ENCODE results near the gene L3MBTL1. TPM values are rescaled to one million over a fixed set of nuclear protein-coding genes. Genes with fewer than 3 reads are reported as not detected.
A peak's percentile ranks its signal among the peaks of the same experiment; 100 is the strongest.

L3MBTL1 gene
- total RNA-seq, 6 experiments from 2014 or later, result 1.2 to 3.2 (median 2.4) TPM

GRCh38 chr20:43590392-43591303, 83.2 kb downstream of the L3MBTL1 start, which contains the start of gene IFT52:
IFT52 (plus strand) TSS chr20:43590937; CDS start chr20:43594699, 3,762 bp downstream.
- peak within 1 kb of the TSS; percentile 64 to 82 (median 68) for H3K4me3 ChIP-seq
- H3K27ac ChIP-seq, result peak within 1 kb of the TSS; percentile 75 to 80 (median 79)
- 1% methylated on average over 28 of the region's 68 CpGs for WGBS (ENCODE audit: insufficient coverage, low coverage, low lambda C conversion rate, missing lambda C conversion rate)
- TF ChIP-seq, protein P1, sequence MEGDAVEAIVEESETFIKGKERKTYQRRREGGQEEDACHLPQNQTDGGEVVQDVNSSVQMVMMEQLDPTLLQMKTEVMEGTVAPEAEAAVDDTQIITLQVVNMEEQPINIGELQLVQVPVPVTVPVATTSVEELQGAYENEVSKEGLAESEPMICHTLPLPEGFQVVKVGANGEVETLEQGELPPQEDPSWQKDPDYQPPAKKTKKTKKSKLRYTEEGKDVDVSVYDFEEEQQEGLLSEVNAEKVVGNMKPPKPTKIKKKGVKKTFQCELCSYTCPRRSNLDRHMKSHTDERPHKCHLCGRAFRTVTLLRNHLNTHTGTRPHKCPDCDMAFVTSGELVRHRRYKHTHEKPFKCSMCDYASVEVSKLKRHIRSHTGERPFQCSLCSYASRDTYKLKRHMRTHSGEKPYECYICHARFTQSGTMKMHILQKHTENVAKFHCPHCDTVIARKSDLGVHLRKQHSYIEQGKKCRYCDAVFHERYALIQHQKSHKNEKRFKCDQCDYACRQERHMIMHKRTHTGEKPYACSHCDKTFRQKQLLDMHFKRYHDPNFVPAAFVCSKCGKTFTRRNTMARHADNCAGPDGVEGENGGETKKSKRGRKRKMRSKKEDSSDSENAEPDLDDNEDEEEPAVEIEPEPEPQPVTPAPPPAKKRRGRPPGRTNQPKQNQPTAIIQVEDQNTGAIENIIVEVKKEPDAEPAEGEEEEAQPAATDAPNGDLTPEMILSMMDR (IDR thresholded peaks at IDR 0.05), result no peak
- no peak for TF ChIP-seq POLR2A (IDR thresholded peaks at IDR 0.05)
- intact Hi-C loops (cut with DNase I), result no loop called here
- peak; percentile 94 to 99 (median 98) for ATAC-seq
- H3K36me3 ChIP-seq, result peaks cover 0 to 20% (median 2%) of the 10 kb centered on the region in 4 donors
- no peaks in the 10 kb centered on the region for H3K9me3 ChIP-seq
- DNase-seq, result peak; percentile 95
- H3K4me1 ChIP-seq, result peaks cover 0 to 38% (median 0%) of the 10 kb centered on the region in 4 donors
- no peaks in the 10 kb centered on the region for H3K27me3 ChIP-seq

Small RNA genes within 50 kb of the gene (small RNA-seq; reads per million reads assigned to genes)
- 0 reads per million in 2 experiments for gene RNU6-1251P

Other genes with a start within 250 kb of the L3MBTL1 start
- 100 to 1,000 TPM in 1 of 6 experiments, 10 to 100 TPM in 5; 35.1 to 111 (median 76.8) TPM for gene SRSF6, start 49.8 kb upstream of the L3MBTL1 start, total RNA-seq
- 10 to 100 TPM; 47.3 to 80.2 (median 66.9) TPM for gene SGK2, start 51.3 kb downstream of the L3MBTL1 start, total RNA-seq
- gene IFT52, start 83.2 kb downstream of the L3MBTL1 start, total RNA-seq, result 1 to 10 TPM; 3.4 to 6.0 (median 4.1) TPM
- gene MYBL2, start 159.4 kb downstream of the L3MBTL1 start, total RNA-seq, result 1 to 10 TPM in 3 of 6 experiments, under 1 TPM in 2, not detected in 1; 0.44 to 3.5 (median 1.8) TPM
- gene GTSF1L, start 219.3 kb downstream of the L3MBTL1 start, total RNA-seq, result not detected

Data from right lobe of liver (tissue), 6 donors.